HG03097 (cell line): ENCODE results near the gene MAPT.
"Not testable (repeated sequence)": the region's sequence is repeated elsewhere in the genome, so short reads cannot be mapped to it uniquely, and the experiment has no call there.

Experiments
- ATAC-seq: cut with Tn5 transposase; IDR thresholded peaks from one replicate; pipeline ENCODE4 v1.9.1; 2021; ENCODE audit not compliant: unreplicated experiment, low FRiP score

MAPT gene

GRCh38 chr17:45923511-45924268 is 29.3 kb downstream of the MAPT start:
- ATAC-seq: no peak

GRCh38 chr17:45924332-45924820 is 30.0 kb downstream of the MAPT start:
- ATAC-seq: no peak

DNA sequence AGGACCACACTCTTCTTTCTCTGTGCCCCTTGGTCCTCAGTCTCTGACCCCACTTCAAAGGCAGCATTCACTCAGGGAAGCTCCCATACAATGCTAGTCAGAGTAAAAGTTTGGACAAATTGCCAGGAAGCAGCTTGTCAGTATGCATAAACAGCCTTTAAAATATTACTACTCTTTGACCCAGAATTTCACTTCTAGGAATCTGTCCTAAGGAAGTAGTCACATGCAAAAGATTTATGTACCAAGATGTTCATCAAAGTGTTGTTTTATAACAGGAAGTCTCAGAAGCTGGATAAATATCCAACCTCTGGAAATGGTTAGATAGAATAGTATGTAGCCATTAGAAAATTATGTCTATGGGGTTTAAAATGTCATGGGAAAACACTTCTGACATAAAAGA is 31.0 kb downstream of the MAPT start:
- ATAC-seq: no peak

- ATAC-seq: no peak
Measured at GRCh38 chr17:45927247-45927646, 32.9 kb downstream of the MAPT start.

DNA sequence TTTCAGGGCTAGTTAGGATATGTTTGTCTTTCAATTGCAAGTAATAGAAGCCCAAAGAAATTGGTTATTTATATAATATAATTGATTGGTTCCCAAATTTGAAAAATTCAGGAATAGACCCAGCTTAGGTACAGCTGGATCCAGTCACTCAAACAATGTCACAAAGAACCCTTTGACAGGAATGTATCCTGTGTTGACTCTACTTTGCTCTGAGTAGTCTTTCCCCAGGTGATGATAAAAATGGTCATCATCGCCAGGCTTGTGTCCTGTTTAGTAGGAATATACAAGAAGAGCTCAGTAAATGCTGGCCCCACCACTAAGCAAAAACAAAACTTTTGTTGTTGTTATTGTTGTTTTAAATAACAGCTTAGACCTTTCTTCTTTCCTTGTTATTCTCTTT is 35.0 kb downstream of the MAPT start:
- ATAC-seq: no peak

GRCh38 chr17:45930420-45930951 is 36.1 kb downstream of the MAPT start:
- no peak for ATAC-seq

GRCh38 chr17:45931677-45932076 is 37.3 kb downstream of the MAPT start:
- ATAC-seq: no peak

DNA sequence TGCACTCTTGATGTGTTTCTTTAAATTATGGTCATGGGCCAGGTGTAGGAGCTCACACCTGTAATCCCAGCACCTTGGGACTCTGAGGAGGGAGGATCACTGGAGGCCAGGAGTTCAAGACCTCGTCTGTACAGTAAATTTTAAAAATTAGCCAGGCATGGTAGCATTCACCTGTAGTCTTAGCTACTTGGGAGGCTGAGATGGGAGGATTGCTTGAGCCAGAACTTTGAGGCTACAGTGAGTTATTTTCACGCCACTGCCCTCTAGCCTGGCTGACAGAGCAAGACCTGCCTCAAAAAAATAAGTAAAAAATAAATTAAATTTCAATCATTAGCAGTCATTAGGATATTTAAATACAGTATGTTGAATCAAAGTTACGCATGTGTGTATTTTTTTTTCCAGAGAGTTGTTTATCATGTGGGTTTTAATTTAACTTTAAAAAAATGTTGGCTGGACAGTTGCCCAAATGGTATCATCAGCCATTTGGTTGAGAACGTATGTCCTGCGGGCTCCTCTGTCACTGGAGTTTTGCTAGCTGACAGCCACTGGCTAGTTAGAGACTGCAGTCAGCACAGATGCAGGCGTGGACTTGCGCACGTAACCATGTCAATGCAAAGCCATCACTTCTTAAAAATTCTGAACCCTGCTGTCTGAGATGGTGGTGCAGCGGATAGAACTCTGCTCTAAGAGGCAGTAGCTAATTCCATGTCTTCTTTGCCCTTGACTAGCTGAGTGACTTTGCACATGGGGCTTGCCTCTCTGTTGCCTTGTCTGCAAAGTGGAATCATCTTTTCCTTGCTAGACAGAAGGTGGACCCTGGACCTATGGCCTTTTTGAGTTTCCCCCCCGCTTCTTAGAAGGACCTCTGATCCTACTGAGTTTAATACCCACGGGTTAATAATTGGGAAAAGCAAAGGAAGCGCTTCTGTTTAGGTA is 40.0 kb downstream of the MAPT start:
- no peak for ATAC-seq

GRCh38 chr17:45935197-45935709 is 40.9 kb downstream of the MAPT start:
- ATAC-seq: no peak

DNA sequence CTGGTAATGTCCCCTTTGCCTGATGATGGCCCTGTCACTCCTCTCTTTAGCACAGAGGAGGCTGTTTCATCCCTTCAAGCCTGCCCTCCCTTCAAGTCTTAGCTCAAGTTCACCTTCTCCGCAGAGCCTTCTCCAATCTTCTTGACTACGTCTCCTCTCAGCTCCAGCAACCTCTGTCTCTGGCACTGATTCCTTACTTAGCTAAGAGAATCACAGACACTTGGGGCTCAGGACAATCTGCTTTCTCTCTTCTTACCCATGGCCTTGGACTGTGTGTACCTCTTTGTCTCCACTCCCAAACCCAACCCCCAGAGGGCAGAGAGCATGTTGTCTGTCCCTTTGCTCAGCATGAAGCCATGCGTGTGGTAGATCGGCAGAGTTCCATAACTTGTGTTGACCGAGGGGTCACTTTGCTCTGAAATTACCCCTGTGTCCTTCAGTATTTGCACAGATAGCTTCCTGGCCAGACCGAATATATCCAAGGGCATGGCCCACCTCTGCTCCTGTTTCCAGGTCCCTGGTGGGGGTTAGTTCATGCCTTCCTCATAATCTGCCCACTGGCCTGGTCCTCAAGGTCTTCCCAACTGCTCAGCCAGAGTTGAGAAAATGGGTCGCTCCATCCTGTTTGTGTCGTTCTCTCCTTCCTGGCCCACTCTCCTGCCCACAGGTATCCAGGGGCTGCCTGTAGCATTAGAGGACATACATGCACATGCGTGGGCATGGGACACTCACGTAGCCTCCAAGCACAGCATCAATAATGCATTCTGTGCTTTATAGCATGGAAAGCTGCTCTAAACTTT is 41.6 kb downstream of the MAPT start:
- no peak for ATAC-seq

DNA sequence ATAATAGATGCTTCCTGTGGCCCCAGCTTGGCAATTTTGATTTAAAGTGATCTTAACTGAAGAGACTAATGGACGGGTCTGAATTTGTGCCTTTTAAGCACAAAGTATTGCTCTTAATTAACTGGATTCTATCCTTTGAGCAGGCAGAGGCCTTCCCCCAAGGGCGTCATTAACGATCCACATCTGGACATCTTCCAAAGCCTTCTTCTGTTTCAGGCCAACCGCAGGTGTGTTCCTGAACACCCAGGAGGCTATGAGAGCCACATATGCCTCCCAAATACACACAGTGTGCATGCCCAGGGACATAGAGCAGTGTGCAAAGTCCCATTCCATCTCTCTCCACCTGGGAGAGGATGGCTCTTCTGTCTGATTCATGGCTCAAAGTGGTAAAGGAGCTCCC is 42.3 kb downstream of the MAPT start:
- no peak for ATAC-seq

GRCh38 chr17:45937186-45937585 is 42.8 kb downstream of the MAPT start:
- ATAC-seq: not testable (repeated sequence)

DNA sequence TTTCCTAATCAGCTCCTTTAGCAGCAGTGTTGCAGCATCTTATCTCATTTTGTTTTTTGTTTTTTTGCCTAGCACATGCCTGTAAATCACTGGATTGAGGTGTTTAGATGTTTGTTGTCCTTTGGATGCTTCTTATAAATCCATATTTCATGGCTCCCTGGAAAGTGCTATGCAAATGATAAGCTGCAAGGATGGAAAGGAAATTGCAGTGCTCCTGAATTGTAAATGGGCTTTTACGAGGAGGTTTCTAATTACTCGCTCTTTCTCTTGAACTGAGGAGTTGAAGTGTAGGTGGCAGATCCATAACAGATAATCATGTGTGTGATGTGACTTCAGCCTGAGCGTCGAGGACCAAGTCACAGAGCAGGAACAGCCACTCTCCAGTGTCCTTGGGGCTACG is 45.0 kb downstream of the MAPT start:
- ATAC-seq: no peak

DNA sequence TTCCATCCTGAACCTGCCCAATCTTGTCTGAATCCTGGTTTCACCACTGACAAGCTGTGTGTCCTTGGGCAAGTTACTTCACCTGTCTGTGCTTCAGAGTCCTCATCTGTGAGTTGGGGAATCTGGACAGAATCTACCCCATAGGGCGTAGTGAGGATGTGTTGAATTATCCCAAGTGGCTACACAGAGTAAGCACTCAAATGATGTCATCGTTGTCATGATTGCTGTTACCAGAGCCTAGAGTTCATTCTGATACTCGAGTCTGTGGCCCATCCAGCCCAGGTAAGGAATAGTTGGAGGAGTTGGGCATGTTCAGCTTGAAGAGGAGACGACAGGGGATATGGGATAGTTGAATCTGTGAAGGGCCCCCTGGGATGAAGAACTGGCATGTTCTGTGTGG is 45.9 kb downstream of the MAPT start:
- no peak for ATAC-seq

GRCh38 chr17:45940826-45941225 is 46.5 kb downstream of the MAPT start:
- no peak for ATAC-seq

DNA sequence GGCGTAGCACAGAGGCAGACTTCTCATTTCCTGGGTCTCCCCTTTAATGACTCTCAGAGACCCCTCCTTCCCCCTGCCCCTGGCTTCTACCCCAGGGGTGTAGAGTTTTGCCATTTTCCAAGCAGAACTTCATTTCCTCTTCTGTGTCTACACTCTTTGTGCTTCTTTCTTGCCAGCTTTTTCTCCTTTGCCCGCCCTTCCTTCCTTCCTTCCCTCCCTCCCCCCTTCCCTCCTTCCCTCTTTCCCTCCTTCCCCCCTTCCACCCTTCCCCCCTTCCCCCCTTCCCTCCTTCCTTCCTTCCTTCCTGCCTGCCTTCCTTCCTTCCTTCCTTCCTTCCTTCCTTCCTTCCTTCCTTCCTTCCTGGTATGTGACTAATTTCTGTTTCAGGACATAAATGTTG is 47.0 kb downstream of the MAPT start:
- ATAC-seq: no peak

- ATAC-seq: no peak
Measured at GRCh38 chr17:45942284-45942683, 47.9 kb downstream of the MAPT start.

GRCh38 chr17:45946841-45947256 is 52.5 kb downstream of the MAPT start:
- ATAC-seq: no peak

GRCh38 chr17:45948498-45948880 is 54.1 kb downstream of the MAPT start:
- no peak for ATAC-seq

DNA sequence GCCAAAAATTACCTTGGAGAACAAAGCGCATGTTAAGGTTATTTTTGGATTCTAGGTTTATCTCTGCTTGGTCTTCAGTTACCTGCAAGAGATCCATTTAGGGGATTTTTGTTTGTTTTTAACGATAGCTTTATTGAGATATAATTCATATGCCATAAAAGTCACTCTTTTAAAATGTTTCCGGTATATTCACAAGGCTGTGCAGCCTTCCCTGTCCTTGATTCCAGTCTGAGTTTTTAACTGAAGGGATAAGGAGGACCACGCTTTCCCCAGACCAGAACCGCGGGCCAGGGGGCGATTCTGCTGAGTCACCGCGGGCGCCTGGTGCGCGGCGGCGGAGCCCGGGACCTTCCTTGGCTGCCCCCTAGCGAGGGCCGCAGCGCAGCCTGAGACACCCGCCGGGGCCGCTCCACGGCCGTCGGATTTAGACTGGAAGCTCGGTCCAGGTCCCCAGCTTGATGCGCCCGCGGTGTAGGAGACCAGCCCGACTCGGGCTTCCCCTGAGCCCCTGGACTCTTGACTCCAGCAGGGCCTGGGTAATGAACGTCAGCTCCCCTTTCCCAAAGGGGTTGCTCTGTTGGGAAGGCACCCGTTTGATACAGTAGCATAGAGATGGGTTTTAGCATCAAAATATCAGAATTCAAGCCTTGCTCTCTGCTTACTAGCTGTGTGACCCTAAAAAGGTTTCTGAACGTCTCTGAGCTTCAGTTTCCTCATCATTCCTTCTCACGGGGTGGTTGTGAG is 54.7 kb downstream of the MAPT start:
- no peak for ATAC-seq
